M059J (cell line): ENCODE measurements around the gene COL8A2. TPM values are rescaled to one million over a fixed set of nuclear protein-coding genes. Genes with fewer than 3 reads are reported as not detected.
"Not testable (repeated sequence)": the region's sequence is repeated elsewhere in the genome, so short reads cannot be mapped to it uniquely, and the experiment has no call there.

ENCODE experiments used
- DNase-seq: peaks from one replicate; pipeline ENCODE4 v3.0.0-alpha.2; 2012; ENCODE audit warnings: low read depth
- total RNA-seq: library from RNA; depleted of rRNA; stranded (reverse); fragments of >200 nt; shearing (Covaris generic); gene quantifications from 2 replicates; pipeline ENCODE4 v1.2.3, GENCODE V29; 2014; rRNA removed

The COL8A2 gene
- 1.7 and 2.2 TPM in 2 replicates for total RNA-seq

DNA sequence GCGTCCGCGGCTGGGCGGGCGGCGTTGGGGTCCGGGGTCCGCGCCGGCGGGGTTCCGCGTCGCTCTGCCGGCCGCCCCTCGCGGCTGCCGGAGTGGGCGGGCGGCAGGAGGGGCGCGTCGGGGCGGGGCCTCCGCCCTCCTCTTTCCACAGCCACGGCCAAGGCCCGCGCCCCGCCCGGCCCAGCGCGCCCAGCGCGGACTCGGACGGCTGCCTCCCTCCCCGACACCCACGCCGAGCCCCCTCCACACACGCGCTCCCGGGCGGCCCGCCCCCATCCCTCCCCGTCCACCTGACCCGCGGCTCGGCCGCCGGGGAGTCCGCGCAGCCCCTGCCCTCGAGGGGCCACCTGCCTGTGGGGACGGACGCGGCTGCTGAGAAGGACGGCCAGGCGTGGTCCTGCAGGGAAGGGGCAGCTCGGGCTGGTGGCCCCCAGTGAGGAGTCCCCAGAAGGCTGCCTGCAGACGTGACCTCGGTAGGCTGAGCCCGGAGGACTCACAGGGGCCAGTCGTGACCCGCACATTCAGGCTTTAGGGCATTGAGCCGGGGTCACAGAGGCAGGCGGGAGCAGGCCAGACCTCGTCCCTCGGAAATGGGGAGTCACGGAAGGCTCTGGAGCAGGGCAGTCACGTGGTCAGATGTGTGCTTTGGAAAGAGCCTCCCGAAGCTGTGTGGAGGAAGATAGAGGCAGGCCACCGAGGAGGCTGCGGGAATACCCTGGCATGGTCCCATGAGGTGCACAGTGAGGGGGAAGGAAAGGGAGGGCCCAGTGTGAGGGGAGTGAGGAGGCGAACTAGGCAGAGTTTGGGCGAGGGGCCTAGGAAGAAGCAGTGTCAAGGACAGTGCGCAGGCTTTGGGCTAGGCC, at the start of gene COL8A2:
Gene COL8A2, minus strand, starts transcription at position 94 of the 863 bp plus-strand sequence. CDS start 24,980 bp downstream, outside the sequence.
- no peak for DNase-seq

- no peak for DNase-seq
Measured at GRCh38 chr1:36174713-36175112, 49.7 kb upstream of the COL8A2 start.

DNA sequence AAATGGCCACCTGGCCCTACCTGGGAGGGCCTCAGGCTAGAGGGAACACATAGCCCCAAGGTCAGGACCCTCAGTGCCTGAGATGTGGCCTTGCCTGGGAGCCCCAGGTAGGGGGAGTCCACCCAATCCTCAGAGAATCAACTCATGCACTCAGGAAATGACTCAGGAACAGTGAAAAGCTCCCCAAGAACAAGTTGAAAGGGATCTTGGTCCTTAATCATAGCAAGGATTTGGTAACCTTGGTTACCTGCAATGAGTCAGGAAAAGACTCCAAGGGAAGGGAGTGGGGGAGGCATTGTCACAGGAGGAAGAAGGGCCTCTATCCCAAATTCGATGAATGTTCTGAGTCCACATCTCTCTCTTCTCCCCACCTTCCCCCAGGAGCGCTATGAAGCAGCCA, 48.0 kb upstream of the COL8A2 start:
- peak; percentile 97 for DNase-seq

DNA sequence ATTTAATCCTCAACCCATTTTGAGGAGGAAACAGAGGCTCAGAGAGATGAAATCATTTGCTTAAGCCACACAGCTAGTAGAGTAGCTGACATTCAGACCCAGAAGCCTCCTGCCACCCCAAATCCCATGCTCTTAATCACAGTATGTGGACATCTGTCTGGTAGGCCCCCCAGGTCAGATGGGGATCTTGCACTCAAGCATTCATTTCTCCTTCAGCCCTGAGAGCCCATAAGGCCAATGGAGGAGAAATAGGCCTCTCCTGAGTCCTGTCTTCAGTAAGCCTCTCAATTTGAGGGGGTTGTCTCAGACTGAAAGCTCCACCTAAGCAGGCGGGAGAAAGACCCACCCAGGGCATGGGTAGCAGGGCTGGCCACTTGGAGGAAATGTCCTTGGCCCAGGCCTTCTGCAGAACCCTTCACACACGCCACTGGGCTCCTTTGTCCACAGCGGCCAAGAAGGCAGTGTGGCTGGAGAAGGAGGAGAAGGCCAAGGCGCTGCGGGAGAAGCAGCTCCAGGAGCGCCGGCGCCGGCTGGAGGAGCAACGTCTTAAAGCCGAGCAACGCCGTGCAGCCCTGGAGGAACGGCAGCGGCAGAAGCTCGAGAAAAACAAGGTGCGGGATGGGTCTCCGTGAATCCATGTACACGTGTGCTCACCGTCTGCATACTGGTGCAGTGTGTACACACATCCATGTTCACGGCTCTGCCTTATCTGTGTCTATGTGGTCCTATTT, 47.2 kb upstream of the COL8A2 start:
- DNase-seq, result no peak

GRCh38 chr1:36170643-36171412, 45.8 kb upstream of the COL8A2 start:
- DNase-seq, result no peak

DNA sequence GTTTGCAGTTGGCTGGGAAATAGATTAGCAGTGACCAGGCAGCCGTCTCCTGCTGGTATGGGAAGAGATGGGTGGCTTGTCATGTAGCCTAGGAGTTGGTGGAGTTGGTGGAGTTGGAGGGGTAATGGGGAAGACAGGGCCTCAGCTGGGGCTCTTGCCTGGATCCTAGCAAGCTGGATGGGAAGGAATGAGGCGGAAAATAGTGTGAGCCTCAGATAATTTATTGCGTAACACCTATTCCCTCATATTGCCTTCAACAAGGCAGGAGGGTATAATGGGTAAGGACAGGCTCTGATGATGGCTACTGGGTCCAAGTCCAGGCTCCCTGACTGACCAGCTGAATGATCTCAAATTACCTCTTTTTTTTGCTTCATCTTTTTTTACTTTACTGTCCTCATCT, 43.5 kb upstream of the COL8A2 start:
- DNase-seq, result no peak

- DNase-seq, result peak; percentile 82
Measured at GRCh38 chr1:36166938-36167905, 42.2 kb upstream of the COL8A2 start.

- DNase-seq, result no peak
Measured at GRCh38 chr1:36166136-36166535, 41.1 kb upstream of the COL8A2 start.

DNA sequence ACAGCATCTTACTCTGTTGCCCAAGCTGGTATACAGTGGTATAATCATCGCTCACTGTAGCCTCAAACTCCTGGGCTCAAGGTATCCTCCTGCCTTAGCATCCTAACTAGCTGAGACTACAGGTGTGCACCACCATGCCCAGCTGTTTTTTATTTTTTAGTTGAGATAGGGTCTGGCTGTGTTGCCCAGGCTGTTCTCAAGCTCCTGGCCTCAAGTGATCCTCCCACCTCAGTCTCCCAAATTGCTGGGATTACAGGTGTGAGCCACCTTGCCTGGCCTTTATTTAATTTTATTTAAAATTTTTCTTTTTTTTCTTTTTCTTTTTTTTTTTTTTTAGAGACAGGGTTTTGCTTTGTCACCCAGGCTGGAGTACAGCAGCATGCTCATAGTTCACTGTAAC, 40.1 kb upstream of the COL8A2 start:
- no peak for DNase-seq

DNA sequence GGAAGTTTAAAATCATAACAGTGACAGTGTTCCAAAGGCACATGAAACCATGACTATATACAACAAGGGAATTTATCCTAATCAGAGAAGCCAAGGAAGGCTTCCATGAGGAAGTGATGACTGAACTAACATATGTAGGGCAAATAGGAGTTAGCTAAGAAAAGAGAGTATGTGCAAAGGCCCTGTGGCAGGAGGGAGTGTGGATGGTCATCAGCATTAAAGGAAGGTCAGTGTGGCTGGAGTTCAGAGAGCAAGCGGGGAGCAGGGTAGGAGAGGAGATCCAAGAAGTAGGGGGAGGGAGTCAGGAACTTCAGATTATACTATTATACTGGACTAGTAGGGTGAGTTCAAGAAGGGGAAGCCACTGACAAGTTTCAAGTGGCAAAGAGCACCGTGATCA, 39.3 kb upstream of the COL8A2 start:
- no peak for DNase-seq

GRCh38 chr1:36163426-36163825, 38.4 kb upstream of the COL8A2 start:
- DNase-seq, result no peak

GRCh38 chr1:36162680-36163239, 37.7 kb upstream of the COL8A2 start:
- no peak for DNase-seq

DNA sequence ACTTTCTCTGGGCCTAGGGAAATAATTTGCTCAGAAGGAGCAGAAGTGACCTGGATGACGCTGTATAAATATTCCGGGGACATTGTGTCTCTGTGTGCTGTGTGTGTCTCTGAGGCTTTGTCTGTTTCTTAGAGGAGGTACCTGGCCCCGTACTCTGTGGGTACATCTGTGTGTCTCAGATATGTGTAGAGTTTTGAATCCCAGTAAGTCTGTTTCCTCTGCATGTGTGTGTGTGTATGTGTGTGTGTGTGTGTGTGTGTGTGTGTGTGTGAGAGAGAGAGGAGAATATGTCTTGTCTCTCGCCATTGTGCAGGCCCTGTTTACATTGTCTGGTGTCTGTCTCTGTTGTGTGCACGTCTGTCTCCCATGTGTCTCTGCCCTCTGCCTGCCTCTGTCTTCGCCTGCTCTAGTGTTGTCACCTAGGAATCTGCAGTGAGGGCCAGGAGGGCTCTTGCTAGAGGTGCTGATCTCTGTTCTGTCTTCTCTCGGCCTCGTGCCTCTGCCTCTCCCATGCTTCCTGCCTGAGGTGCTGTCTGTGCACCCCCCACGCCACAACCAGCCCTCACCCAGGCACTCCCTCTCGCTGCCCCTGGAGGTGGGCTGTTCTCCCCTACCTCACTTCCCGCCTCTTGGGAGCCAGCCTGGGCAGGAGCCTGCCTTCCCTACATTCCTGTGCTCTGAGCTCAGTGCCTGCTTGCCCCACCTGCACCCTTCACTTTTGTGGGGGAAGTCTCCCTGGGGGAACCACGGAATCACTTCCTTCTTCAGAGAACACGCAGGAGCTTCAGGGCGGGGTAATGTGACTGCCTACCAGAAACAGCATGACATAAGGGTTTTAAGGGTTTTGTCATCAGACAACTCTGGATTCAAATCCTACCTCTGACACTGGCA, 36.9 kb upstream of the COL8A2 start:
- DNase-seq, result peak; percentile 69

GRCh38 chr1:36160949-36161485, 36.0 kb upstream of the COL8A2 start:
- DNase-seq, result peak; percentile 76

DNA sequence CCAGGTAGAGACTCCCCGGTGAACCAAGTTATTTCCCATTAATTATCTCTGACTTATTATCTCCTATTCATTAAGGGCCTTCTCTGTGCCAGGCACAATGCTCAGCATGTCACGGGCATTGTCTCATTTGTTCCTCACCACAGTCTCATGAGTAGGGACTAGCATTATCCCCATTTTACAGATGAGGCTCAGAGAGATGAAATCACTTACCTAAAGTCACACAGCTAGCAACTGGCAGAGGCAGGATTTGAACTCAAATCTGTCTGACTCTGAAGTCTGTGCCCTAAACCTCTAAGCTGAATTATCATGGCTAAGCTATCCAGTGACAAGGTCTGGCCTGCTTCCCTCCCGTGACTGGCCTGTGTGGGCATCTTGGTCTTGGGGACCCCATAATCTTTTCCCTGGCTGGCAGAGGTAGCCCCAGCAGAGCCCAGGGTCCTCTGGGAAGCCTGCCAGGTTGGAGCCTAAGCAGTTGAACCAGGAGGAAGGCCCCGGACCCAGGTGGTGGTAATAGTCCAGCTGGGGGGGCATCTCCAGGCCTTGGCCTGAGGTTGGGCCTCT, 35.4 kb upstream of the COL8A2 start:
- DNase-seq, result no peak

- DNase-seq, result no peak
Measured at GRCh38 chr1:36159614-36160387, 34.8 kb upstream of the COL8A2 start.

- not testable (repeated sequence) for DNase-seq
Measured at GRCh38 chr1:36158827-36159252, 33.8 kb upstream of the COL8A2 start.
